Transverse colon (tissue), 4 donors: ENCODE measurements around the gene PDE2A. TPM values are rescaled to one million over a fixed set of nuclear protein-coding genes. Genes with fewer than 3 reads are reported as not detected.

ENCODE experiments used
- DNase-seq: peaks from one replicate; pipeline ENCODE4 v3.0.0-alpha.2; 2019
- H3K27ac ChIP-seq, 4 donors: fragments of 200-600 bp; sonication (generic); 2 replicates each; pipeline ENCODE4 v1.5.1; 2016 to 2018; ENCODE audit warnings: inconsistent platforms in 4 of 4
- H3K27me3 ChIP-seq: fragments of 200-600 bp; sonication (generic); 2 replicates; pipeline ENCODE4 v1.5.1; 2017; ENCODE audit warnings: inconsistent platforms
- H3K36me3 ChIP-seq, 4 donors: fragments of 200-600 bp; sonication (generic); 2 replicates each; pipeline ENCODE4 v1.5.1; 2017 to 2019; ENCODE audit warnings: inconsistent platforms in 4 of 4
- H3K4me1 ChIP-seq, 4 donors: fragments of 200-600 bp; sonication (generic); 2 replicates each; pipeline ENCODE4 v1.5.1; 2017 to 2020; ENCODE audit warnings: inconsistent platforms in 4 of 4
- H3K4me3 ChIP-seq, 4 donors: fragments of 200-600 bp; sonication (generic); 1 replicate in 1 of 4; 2 replicates in 3 of 4; pipeline versions ENCODE4 v1.5.1 to v1.6.1; 2017 to 2019; ENCODE audit warnings: inconsistent platforms in 4 of 4
- H3K9me3 ChIP-seq, 2 donors: fragments of 200-600 bp; sonication (generic); 2 replicates each; pipeline ENCODE4 v1.5.1; 2017 to 2019; ENCODE audit warnings: inconsistent platforms in 2 of 2
- CTCF ChIP-seq, 5 experiments: fragments of 200-600 bp in 3 of 5; fragments of 450-650 bp in 2 of 5; sonication (generic) in 3 of 5; IDR thresholded peaks; 1 replicate in 2 of 5; 2 replicates in 3 of 5; pipeline ENCODE4 v1.5.1; 2016 to 2017; ENCODE audit warnings: antibody characterized with exemption in 5 of 5, inconsistent platforms in 3 of 5, mild to moderate bottlenecking in 2 of 5, moderate library complexity in 1 of 5
- EP300 ChIP-seq: sonication (generic); formaldehyde crosslinking; IDR thresholded peaks from one replicate; pipeline ENCODE4 v1.6.1; 2017; ENCODE audit warnings: antibody characterized with exemption, low read depth
- POLR2A ChIP-seq: fragments of 450-650 bp; IDR thresholded peaks from one replicate; pipeline ENCODE4 v1.6.1; 2016; ENCODE audit warnings: antibody characterized with exemption, mild to moderate bottlenecking, moderate library complexity
- POLR2AphosphoS5 ChIP-seq, 3 donors: sonication (generic); formaldehyde crosslinking; IDR thresholded peaks; one replicate each; pipeline ENCODE4 v1.6.1; 2016; ENCODE audit warnings: antibody characterized with exemption in 3 of 3
- WGBS, 2 donors: methylation state at CpG; one replicate each; pipeline ENCODE4 v1.1.5; 2018; ENCODE audit warnings: low coverage in 1 of 2; 5-methylcytosine and 5-hydroxymethylcytosine counted together
- in situ Hi-C, 4 donors: fragments of 200-750 bp; cut with MboI; loops; one replicate each; pipeline versions ENCODE4 v1.15.0 to v1.15.1; 2017; ENCODE audit warnings: low sequenced_read_pairs in 3 of 4, low pct_ligation_motif_present in 1 of 4, low pct_unique_long_range_greater_than_20kb in 1 of 4
- intact Hi-C: fragments of 100-400 bp; cut with DNase I; formaldehyde crosslinking; loops from one replicate; pipeline ENCODE4 v1.15.1; 2023; ENCODE audit warnings: low total_unique reads
- total RNA-seq, 4 donors: library from RNA; depleted of rRNA; stranded (reverse); fragments of >200 nt; gene quantifications; one replicate each; pipeline ENCODE4 v1.1.0, GENCODE V29; 2016

Gene PDE2A
- total RNA-seq, 4 donors from 2014 or later = 6.6 to 41.9 (median 17.1) TPM

- peaks cover 0 to 5% (median 0%) of the 10 kb centered on the region in 4 donors for H3K4me1 ChIP-seq
- H3K27me3 ChIP-seq = no peaks in the 10 kb centered on the region
- H3K9me3 ChIP-seq = no peaks in the 10 kb centered on the region
- WGBS, 2 donors = 87% methylated on average over 7 of the region's 7 CpGs; no CpG with 5 or more reads in 1 of the 2 donors
- intact Hi-C loops = no loop called here
- in situ Hi-C loops = no loop called here
- no peak overlapping the region for H3K4me3 ChIP-seq
- TF ChIP-seq EP300 (no peak), POLR2AphosphoS5 (IDR thresholded peaks at IDR 0.05) (no peak), CTCF (IDR thresholded peaks at IDR 0.05) (no peak), POLR2A (no peak)
- peaks cover 0 to 27% (median 11%) of the 10 kb centered on the region in 4 donors for H3K36me3 ChIP-seq
- no peak overlapping the region for H3K27ac ChIP-seq
- DNase-seq = no peak
Measured at GRCh38 chr11:72688929-72689328, 14.7 kb upstream of the PDE2A start.

GRCh38 chr11:72688486-72688885 lies 14.3 kb upstream of the PDE2A start:
- Histone ChIP-seq H3K27me3 (no peaks in the 10 kb centered on the region), H3K4me1 (peaks cover 0 to 5% (median 0%) of the 10 kb centered on the region in 4 donors), H3K27ac (no peak overlapping the region), H3K9me3 (no peaks in the 10 kb centered on the region), H3K4me3 (no peak overlapping the region), H3K36me3 (peaks cover 0 to 24% (median 10%) of the 10 kb centered on the region in 4 donors)
- in situ Hi-C loops (no loop called here), intact Hi-C loops (no loop called here)
- no peak for DNase-seq
- WGBS, 2 donors = 89% methylated on average over 7 of the region's 7 CpGs; no CpG with 5 or more reads in 1 of the 2 donors
- TF ChIP-seq EP300 = no peak
- no peak for TF ChIP-seq POLR2A
- TF ChIP-seq CTCF (IDR thresholded peaks at IDR 0.05) = no peak
- TF ChIP-seq POLR2AphosphoS5 (IDR thresholded peaks at IDR 0.05) = no peak

- no peak for TF ChIP-seq CTCF (IDR thresholded peaks at IDR 0.05)
- TF ChIP-seq EP300 = no peak
- TF ChIP-seq POLR2AphosphoS5 (IDR thresholded peaks at IDR 0.05) = no peak
- TF ChIP-seq POLR2A = no peak
- Histone ChIP-seq H3K36me3 (peaks cover 0 to 13% (median 5%) of the 10 kb centered on the region in 4 donors), H3K4me1 (peaks cover 0 to 5% (median 0%) of the 10 kb centered on the region in 4 donors), H3K27ac (peak overlapping the region in 1 of 4 donors; percentile 63), H3K9me3 (no peaks in the 10 kb centered on the region), H3K27me3 (no peaks in the 10 kb centered on the region), H3K4me3 (no peak overlapping the region)
- in situ Hi-C loops (no loop called here), intact Hi-C loops (no loop called here)
- WGBS, 2 donors = 97% methylated on average over 7 of the region's 7 CpGs; no CpG with 5 or more reads in 1 of the 2 donors
- no peak for DNase-seq
Measured at GRCh38 chr11:72687326-72687725, 13.1 kb upstream of the PDE2A start.

- DNase-seq = no peak
- no peaks in the 10 kb centered on the region for H3K27me3 ChIP-seq
- peaks cover 0 to 7% (median 2%) of the 10 kb centered on the region in 4 donors for H3K36me3 ChIP-seq
- 65 to 87% methylated on average over 2 to 8 of the region's 8 CpGs for WGBS, 2 donors
- TF ChIP-seq POLR2A (no peak), POLR2AphosphoS5 (IDR thresholded peaks at IDR 0.05) (no peak), CTCF (IDR thresholded peaks at IDR 0.05) (no peak), EP300 (no peak)
- no peaks in the 10 kb centered on the region for H3K9me3 ChIP-seq
- in situ Hi-C loops (no loop called here), intact Hi-C loops (no loop called here)
- H3K4me3 ChIP-seq = no peak overlapping the region
- peak overlapping the region; percentile 53 to 63 (median 56) for H3K27ac ChIP-seq
- peaks cover 0 to 5% (median 0%) of the 10 kb centered on the region in 4 donors for H3K4me1 ChIP-seq
Measured at GRCh38 chr11:72686639-72687220, 12.5 kb upstream of the PDE2A start.
